Fibroblast of mammary gland (primary cell): ENCODE results near the gene ZMYM2.

Experiments used
- DNase-seq: peaks from one replicate; pipeline ENCODE4 v3.0.0-alpha.2; 2010; ENCODE audit warnings: low read depth
- H3K4me3 ChIP-seq: 2 replicates; pipeline ENCODE4 v1.5.1; 2011; ENCODE audit warnings: low read depth, mild to moderate bottlenecking, low read length, moderate library complexity; ENCODE audit not compliant: control insufficient read depth
- CTCF ChIP-seq: conservative IDR thresholded peaks from 2 replicates; pipeline ENCODE4 v1.5.1; 2011; ENCODE audit warnings: low read depth, low read length, inconsistent platforms; ENCODE audit not compliant: control insufficient read depth, insufficient read depth

Gene ZMYM2

GRCh38 chr13:20044086-20044485 is 85.6 kb downstream of the ZMYM2 start:
- no peak for DNase-seq
- H3K4me3 ChIP-seq = no peak overlapping the region
- no peak for TF ChIP-seq CTCF

GRCh38 chr13:20045950-20046548 is 87.5 kb downstream of the ZMYM2 start:
- no peak for DNase-seq
- no peak for TF ChIP-seq CTCF
- H3K4me3 ChIP-seq = no peak overlapping the region

GRCh38 chr13:20049558-20050473 is 91.3 kb downstream of the ZMYM2 start:
- no peak for DNase-seq
- no peak for TF ChIP-seq CTCF
- H3K4me3 ChIP-seq = no peak overlapping the region

- DNase-seq = no peak
- TF ChIP-seq CTCF = no peak
- no peak overlapping the region for H3K4me3 ChIP-seq
Measured at GRCh38 chr13:20051366-20051765, 92.8 kb downstream of the ZMYM2 start.

- DNase-seq = peak; percentile 27
- TF ChIP-seq CTCF = no peak
Measured at GRCh38 chr13:20053016-20053415, 94.5 kb downstream of the ZMYM2 start.

GRCh38 chr13:20053891-20054290 is 95.4 kb downstream of the ZMYM2 start:
- H3K4me3 ChIP-seq = no peak overlapping the region
- TF ChIP-seq CTCF = no peak
- no peak for DNase-seq

More at GRCh38 chr13:20053016-20053415, 94.5 kb downstream of the ZMYM2 start:
- H3K4me3 ChIP-seq = no peak overlapping the region
